NCI-H510A treated with DMSO at 0.1 percent for 48 hours (cell line): Measurements from ENCODE around the gene TRAPPC13.
"Not testable (repeated sequence)": the region's sequence is repeated elsewhere in the genome, so short reads cannot be mapped to it uniquely, and the experiment has no call there.

Experiments
- DNase-seq: peaks from one replicate; lab custom pipeline; 2025; lab: John Stamatoyannopoulos, UW

Gene TRAPPC13

DNA sequence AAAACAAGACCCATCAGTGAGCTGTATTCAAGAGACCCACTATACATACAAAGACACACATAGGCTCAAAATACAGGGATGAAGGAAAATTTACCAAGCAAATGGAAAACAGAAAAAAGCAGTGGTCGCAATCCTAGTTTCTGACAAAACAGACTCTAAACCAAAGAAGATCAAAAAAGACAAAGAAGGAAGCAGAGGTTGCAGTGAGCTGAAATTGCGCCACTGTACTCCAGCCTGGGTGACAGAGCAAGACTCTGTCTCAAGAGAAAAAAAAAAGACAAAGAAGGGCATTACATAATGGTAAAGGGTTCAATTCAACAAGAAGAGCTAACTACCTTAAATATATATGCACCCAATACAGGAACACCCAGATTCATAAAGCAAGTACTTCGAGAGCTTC lies 51.2 kb downstream of the TRAPPC13 start:
- DNase-seq: not testable (repeated sequence)

DNA sequence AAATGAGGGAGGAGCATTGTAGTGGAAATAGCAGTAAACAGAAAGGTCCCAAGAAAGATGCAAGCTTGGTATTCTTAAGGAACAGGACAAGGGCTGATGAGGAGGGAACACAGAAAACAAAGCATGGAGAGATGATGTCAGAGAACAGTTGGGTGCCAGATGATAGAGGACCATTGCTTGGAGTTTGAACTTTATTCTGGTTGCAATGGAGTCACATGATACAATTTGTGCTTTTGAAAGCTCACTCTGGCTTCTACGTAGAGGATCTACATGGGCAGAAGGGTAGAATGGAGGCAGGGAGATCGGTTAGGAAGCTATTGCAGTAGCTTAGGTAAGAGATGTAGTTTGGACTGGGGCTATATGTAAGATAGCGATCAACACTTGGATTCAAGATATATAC lies 57.3 kb downstream of the TRAPPC13 start:
- DNase-seq: no peak

DNA sequence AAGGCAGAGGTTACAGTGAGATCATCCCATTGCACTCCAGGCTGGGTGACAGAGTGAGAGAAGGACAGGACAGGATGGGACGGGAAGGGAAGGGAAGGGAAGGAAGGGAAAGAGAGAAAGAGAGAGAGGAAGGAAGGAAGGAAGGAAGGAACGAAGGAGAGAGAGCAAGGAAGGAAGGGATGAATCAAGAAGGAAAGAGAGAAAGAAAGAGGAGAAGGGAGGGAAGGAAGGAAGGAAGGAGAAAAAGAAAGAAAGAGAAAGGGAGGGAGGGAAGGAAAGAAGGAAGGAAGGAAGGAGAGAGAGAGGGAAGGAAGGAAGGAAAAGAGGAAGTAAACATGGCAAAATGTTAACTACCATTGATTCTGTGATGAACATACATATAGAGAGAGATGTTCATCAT lies 68.3 kb downstream of the TRAPPC13 start:
- DNase-seq: no peak

DNA sequence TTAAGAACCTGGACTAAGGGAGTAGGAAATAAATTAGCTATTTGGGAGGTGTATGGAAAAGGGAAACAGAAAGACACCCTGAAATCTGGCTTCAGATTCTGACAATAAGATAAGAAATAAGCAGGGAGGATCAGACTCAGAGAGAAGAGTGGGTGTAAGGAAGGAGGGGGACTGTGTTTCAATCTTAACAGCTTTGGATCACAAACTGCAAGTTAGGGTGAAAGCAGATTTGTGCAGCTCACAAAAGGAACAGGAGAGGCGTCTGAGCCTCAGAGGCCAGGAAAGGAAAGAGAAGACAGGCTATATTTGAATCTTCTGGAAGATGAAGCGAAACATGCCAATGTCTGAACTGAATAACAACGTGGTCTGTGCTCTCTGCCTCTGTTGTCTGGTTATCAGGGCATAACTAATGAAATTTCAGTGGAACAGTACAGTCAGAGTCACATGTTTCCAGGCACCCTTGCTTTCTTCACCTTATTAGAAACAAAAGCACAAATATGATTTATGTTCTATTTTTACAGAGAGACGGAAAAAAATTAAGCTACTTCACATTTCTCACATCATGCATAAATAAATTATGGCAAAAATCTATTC lies 70.4 kb downstream of the TRAPPC13 start:
- no peak for DNase-seq

DNA sequence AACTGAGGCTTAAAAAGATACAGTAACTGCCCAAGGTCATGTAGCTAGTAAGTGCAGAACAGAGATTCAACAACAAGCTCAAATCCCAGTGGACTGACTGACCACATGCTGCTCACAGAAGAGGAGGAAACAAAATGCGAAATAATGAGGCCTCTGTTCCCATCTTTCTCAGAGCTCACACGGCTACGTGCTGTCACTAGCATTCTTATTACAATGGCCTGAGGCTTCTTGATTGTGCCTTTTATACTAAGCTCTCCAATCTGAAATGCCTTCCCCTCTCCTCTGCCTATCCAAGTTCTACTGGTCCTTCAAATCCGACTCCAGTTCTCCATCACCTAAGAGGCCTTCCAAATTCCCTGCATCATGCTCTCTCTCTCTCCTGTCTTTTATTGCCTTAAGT lies 71.1 kb downstream of the TRAPPC13 start:
- DNase-seq: no peak

DNA sequence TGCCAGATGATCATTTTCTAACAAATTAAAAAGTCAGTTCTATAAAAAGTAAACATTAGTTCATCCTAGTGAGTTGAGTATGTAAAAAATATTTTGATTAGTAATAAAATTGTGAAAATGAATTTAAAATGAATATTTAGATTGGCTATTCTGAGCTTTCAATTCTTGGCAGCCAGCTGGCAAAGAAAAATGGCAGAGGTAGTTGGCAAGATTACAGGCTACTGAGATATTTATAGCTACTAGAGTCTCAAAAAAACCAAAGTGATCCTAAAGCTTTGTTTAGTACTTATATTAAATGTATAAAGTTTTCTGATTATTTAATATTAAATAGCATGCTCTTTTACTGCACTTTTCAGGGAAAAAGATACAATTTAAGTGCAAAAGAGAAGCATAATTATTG lies 72.1 kb downstream of the TRAPPC13 start:
- no peak for DNase-seq

DNA sequence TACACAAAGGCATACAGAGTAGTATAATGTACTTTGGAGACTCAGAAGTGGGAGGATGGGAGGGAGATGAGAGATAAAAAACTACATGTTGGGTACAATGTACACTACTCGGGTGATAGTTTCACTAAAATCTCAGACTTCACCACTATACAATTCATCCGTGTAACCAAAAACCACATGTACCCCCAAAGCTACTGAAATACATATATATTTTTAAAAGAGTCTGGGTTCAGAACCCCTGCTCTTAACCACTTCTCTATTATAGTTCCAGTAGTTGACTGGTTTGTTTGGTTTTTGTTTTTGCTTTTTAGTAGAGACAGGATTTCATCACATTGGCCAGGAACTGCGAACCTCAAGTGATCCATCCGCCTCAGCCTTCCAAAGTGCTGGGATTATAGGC lies 74.5 kb downstream of the TRAPPC13 start:
- no peak for DNase-seq

DNA sequence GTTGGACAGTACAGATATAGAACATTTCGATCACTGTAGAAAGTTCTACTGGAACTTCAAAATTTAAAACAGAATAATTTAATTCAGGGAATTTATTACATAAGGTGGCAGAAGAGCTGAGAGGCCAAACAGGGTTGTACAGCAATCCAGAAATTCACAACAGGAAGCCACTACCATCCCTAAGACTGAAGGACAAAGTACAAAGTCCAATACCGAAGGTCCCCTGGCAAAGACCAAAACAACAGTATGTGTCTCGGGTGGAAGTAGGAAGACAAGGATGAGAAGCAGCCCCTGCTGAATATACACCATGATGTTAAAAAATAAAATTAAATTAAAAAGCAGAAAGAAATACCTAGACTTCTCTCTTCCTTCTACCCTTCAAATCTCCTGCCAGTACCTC lies 77.2 kb downstream of the TRAPPC13 start:
- DNase-seq: no peak

DNA sequence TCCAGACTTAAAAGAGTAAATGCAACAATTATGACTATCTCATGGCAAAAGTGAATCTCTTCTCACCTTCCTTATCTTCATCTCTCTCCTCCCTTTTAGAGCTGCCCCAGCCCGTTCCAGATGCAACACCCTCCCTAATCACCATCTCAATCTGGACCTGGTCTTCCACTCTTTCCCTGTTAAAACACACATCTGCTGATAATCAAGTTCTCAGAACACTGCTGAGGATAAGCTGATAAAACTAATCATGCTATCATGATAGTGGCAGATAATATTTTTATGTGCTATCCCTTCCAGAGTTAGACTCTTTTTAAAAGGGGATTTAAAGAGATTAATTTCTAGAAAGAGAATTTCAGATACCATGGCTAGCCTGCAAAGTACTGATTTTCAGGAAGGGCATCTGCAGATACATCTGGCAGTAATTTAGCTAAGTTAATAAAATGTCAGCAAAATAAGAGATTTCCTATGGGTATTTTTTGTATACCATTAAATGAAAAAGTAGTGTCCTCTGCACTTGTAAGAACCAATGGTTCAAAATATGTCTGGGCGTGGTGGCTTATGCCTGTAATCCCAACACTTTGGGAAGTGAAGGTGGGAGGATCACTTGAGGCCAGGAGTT lies 79.9 kb downstream of the TRAPPC13 start:
- DNase-seq: no peak

DNA sequence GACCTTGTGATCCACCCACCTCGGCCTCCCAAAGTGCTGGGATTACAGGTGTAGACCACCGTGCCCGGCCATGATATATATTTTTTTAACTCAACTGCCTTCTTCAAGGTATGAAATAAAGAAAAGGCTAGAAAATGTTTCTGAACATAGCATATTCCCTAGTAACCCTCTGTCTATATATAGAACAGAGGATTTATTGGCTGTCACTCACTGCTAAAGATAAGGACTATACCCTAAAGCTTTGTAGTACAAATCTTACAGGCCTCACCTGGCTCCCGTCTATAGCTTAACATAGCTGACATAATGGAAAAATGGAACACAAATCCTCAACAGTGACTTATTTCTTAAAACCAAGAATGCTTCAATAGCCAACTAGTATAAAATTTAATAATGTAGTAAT lies 82.8 kb downstream of the TRAPPC13 start:
- DNase-seq: no peak

DNA sequence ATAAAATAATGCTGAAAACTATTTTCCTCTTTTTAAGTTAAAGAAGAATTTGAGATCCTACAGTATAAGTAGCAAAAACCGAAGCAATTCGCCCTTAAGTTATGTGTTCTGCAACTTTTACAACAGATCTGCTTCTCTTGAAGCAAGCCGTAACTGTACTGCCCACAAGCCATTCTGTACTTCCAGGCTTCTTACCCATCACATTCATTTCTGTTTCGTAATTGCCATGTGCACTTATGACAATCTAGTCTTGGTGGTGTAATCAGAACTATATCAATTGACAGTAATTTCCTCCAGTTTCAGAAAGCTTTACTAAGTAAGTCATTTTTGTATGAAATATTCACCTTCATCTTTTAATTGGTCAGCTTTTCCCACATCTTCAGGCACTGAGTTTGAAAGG lies 83.3 kb downstream of the TRAPPC13 start:
- no peak for DNase-seq
